ENCODE data around the gene PTPN23. TPM values are rescaled to one million over a fixed set of nuclear protein-coding genes. Genes with fewer than 3 reads are reported as not detected.

PTPN23 gene
- polyA plus RNA-seq, 1 experiment = 1.3 TPM

GRCh38 chr3:47379411-47379899, 1.4 kb upstream of the PTPN23 start:
- POLR2A ChIA-PET = interaction anchor here (0.7 to 1.0 kb wide), 2 partner anchors 15 to 397 kb away, joined by 4 to 6 read pairs; no protein-coding TSS in a partner anchor
- H3K4me3 ChIP-seq (ENCODE audit: low read depth, low read length) = peak overlapping the region; percentile 98
- TF ChIP-seq, protein P1, sequence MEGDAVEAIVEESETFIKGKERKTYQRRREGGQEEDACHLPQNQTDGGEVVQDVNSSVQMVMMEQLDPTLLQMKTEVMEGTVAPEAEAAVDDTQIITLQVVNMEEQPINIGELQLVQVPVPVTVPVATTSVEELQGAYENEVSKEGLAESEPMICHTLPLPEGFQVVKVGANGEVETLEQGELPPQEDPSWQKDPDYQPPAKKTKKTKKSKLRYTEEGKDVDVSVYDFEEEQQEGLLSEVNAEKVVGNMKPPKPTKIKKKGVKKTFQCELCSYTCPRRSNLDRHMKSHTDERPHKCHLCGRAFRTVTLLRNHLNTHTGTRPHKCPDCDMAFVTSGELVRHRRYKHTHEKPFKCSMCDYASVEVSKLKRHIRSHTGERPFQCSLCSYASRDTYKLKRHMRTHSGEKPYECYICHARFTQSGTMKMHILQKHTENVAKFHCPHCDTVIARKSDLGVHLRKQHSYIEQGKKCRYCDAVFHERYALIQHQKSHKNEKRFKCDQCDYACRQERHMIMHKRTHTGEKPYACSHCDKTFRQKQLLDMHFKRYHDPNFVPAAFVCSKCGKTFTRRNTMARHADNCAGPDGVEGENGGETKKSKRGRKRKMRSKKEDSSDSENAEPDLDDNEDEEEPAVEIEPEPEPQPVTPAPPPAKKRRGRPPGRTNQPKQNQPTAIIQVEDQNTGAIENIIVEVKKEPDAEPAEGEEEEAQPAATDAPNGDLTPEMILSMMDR (IDR thresholded peaks at IDR 0.05; ENCODE audit: low read depth, low read length) = no peak
- H3K27ac ChIP-seq (ENCODE audit: low read depth, low read length) = peak overlapping the region; percentile 99
- CTCF ChIA-PET = no interaction called here
- H3K27me3 ChIP-seq (ENCODE audit: control insufficient read depth, insufficient read depth, low read length) = no peaks in the 10 kb centered on the region
- no peak for DNase-seq (ENCODE audit: low read depth, low spot score)
- H3K9me3 ChIP-seq (ENCODE audit: control insufficient read depth, insufficient read depth, low read length) = no peaks in the 10 kb centered on the region; the same call in 1 of the 2 replicates

GRCh38 chr3:47380026-47380600, 708 bp upstream of the PTPN23 start:
- Histone ChIP-seq H3K4me3 (ENCODE audit: low read depth, low read length) (peak overlapping the region; percentile 98), H3K27me3 (ENCODE audit: control insufficient read depth, insufficient read depth, low read length) (no peaks in the 10 kb centered on the region), H3K27ac (ENCODE audit: low read depth, low read length) (peak overlapping the region; percentile 99), H3K9me3 (ENCODE audit: control insufficient read depth, insufficient read depth, low read length) (no peaks in the 10 kb centered on the region; the same call in 1 of the 2 replicates)
- CTCF ChIA-PET = no interaction called here
- TF ChIP-seq, protein P1 (IDR thresholded peaks at IDR 0.05; ENCODE audit: low read depth, low read length) = peak; percentile 8; the same call in 1 of the 2 replicates
- POLR2A ChIA-PET = interaction anchor here (0.6 to 1.3 kb wide), 15 partner anchors 9 to 340 kb away, joined by 3 to 9 read pairs (median 4); partner anchors contain the start of gene SETD2
- DNase-seq (ENCODE audit: low read depth, low spot score) = no peak

DNA sequence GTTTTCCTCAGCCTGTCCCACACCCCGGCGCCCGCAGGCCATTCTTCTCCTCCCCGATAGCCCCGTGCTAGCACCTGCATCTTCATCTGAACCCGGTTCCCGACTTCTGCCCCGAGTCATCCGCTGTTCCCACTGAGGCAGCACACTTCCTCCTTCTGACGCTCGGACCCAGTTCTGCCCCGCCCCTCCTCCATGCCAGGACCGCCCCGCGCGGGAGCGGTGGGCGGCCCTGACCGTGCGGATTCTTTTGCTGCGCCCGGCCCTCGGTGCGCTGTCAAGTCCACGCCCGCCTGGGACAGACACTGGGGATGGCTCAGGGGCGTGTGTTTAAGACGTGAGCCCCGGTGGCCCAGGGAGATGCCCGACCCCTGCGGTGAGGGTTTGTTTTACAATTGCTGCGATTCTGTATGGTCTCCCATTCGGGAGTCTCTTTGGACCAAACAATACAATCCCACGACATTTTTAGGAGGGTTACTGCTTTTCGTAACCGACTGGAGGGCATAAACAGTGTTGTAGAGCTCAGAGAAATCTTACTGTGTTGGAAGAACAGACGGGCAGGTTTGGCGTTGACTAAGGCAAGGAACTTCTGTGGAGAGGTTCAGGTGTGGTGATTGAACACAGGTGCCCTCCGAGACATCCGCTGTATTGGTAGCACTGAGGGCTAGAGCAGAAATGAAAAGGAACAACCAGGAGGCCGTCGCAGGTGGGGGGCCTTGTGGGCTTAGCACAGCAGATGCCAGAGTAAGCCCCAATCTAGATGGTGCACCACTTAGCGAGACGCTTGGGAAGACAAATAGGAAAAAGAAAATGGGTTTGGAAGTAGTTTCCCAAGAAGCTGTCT, 716 bp downstream of the PTPN23 start:
- ChIA-PET POLR2A (interaction anchor here (1.0 to 1.3 kb wide), 3 partner anchors 8 to 32 kb away, joined by 5 to 9 read pairs (median 6); no protein-coding TSS in a partner anchor), CTCF (interaction anchor here (0.7 kb wide), 2 partner anchors 40 to 132 kb away, joined by 3 to 4 read pairs; no protein-coding TSS in a partner anchor)
- Histone ChIP-seq H3K27me3 (ENCODE audit: control insufficient read depth, insufficient read depth, low read length) (no peaks in the 10 kb centered on the region), H3K4me3 (ENCODE audit: low read depth, low read length) (peak overlapping the region; percentile 98), H3K9me3 (ENCODE audit: control insufficient read depth, insufficient read depth, low read length) (no peaks in the 10 kb centered on the region; the same call in 1 of the 2 replicates), H3K27ac (ENCODE audit: low read depth, low read length) (peak overlapping the region; percentile 99)
- TF ChIP-seq, protein P1 (IDR thresholded peaks at IDR 0.05; ENCODE audit: low read depth, low read length) = no peak
- DNase-seq (ENCODE audit: low read depth, low spot score) = peak; percentile 67

GRCh38 chr3:47384425-47384824, 3.6 kb downstream of the PTPN23 start:
- TF ChIP-seq, protein P1 (IDR thresholded peaks at IDR 0.05; ENCODE audit: low read depth, low read length) = no peak
- no peak for DNase-seq (ENCODE audit: low read depth, low spot score)
- ChIA-PET CTCF (interaction anchor here (0.6 kb wide), 1 partner anchor 56 kb away, joined by 5 read pairs; no protein-coding TSS in a partner anchor), POLR2A (no interaction called here)
- H3K9me3 ChIP-seq (ENCODE audit: control insufficient read depth, insufficient read depth, low read length) = no peaks in the 10 kb centered on the region; the same call in 1 of the 2 replicates
- no peak overlapping the region for H3K4me3 ChIP-seq (ENCODE audit: low read depth, low read length)
- H3K27ac ChIP-seq (ENCODE audit: low read depth, low read length) = no peak overlapping the region
- no peaks in the 10 kb centered on the region for H3K27me3 ChIP-seq (ENCODE audit: control insufficient read depth, insufficient read depth, low read length)

All from AG04450 (cell line).